OCI-LY1 (cell line): ENCODE data around the gene PER2.

ENCODE experiments used
- H2AFZ ChIP-seq: fragments of 200-600 bp; sonication (generic), shearing (Covaris generic); 2 replicates; pipeline ENCODE4 v1.6.0; 2014; ENCODE audit warnings: antibody characterized with exemption, mild to moderate bottlenecking, low read length
- H3F3A ChIP-seq: fragments of 200-600 bp; sonication (generic), shearing (Covaris generic); 2 replicates; pipeline ENCODE4 v1.6.0; 2014; ENCODE audit warnings: mild to moderate bottlenecking, antibody characterized with exemption, low read length, moderate library complexity; ENCODE audit not compliant: insufficient read depth
- H3K27ac ChIP-seq: fragments of 200-600 bp; sonication (generic); 2 replicates; pipeline ENCODE4 v1.5.1; 2014; ENCODE audit warnings: low read length, mixed run types, mild to moderate bottlenecking, low read depth; ENCODE audit not compliant: poor library complexity, severe bottlenecking
- H3K27me3 ChIP-seq: fragments of 200-600 bp; sonication (generic); 2 replicates; pipeline ENCODE4 v1.6.0; 2014; ENCODE audit warnings: antibody characterized with exemption, mild to moderate bottlenecking, low read length, moderate library complexity; ENCODE audit not compliant: insufficient read depth
- H3K36me3 ChIP-seq: fragments of 200-600 bp; sonication (generic); 2 replicates; pipeline ENCODE4 v1.6.1; 2014; ENCODE audit warnings: mild to moderate bottlenecking, antibody characterized with exemption, low read length, moderate library complexity, mixed read lengths; ENCODE audit not compliant: insufficient read depth
- H3K4me1 ChIP-seq: fragments of 200-600 bp; sonication (generic); 2 replicates; pipeline ENCODE4 v1.5.1; 2014; ENCODE audit warnings: mild to moderate bottlenecking, low read length, moderate library complexity; ENCODE audit not compliant: insufficient read depth, severe bottlenecking
- H3K4me2 ChIP-seq: fragments of 200-600 bp; sonication (generic), shearing (Covaris generic); 2 replicates; pipeline ENCODE4 v1.6.1; 2014; ENCODE audit warnings: low read length
- H3K4me3 ChIP-seq: fragments of 200-600 bp; sonication (generic); 2 replicates; pipeline ENCODE4 v1.5.1; 2014; ENCODE audit warnings: low read length, low read depth, mild to moderate bottlenecking, mixed read lengths; ENCODE audit not compliant: poor library complexity, severe bottlenecking
- H3K79me2 ChIP-seq: fragments of 200-600 bp; shearing (Covaris generic); 2 replicates; pipeline ENCODE4 v1.6.1; 2016; ENCODE audit warnings: mixed run types, low read length, mixed read lengths; ENCODE audit not compliant: insufficient read depth
- H3K9ac ChIP-seq: fragments of 200-600 bp; sonication (generic), shearing (Covaris generic); 2 replicates; pipeline ENCODE4 v1.6.1; 2014; ENCODE audit warnings: mild to moderate bottlenecking, low read length, mixed read lengths
- H3K9me2 ChIP-seq: fragments of 200-600 bp; sonication (generic), shearing (Covaris generic); 2 replicates; pipeline ENCODE4 v1.6.1; 2014; ENCODE audit warnings: low read depth, mild to moderate bottlenecking, low read length, mixed read lengths
- H3K9me3 ChIP-seq: fragments of 200-600 bp; shearing (Covaris generic); 2 replicates; pipeline ENCODE4 v1.6.1; 2014; ENCODE audit warnings: low read length, mixed read lengths
- H4K20me1 ChIP-seq: fragments of 200-600 bp; sonication (generic), shearing (Covaris generic); 2 replicates; pipeline ENCODE4 v1.6.0; 2016; ENCODE audit warnings: mild to moderate bottlenecking, low read length; ENCODE audit not compliant: insufficient read depth
- CTCF ChIP-seq: fragments of 200-600 bp; sonication (generic), shearing (Covaris generic); IDR thresholded peaks from 2 replicates; pipeline ENCODE4 v1.5.1; 2017; ENCODE audit warnings: mild to moderate bottlenecking, antibody characterized with exemption, low read length, moderate library complexity, mixed read lengths
- EZH2 ChIP-seq: fragments of 200-600 bp; sonication (generic), shearing (Covaris generic); IDR thresholded peaks from 2 replicates; pipeline ENCODE4 v1.8.0; 2017; ENCODE audit warnings: borderline replicate concordance, mixed run types, mild to moderate bottlenecking, antibody characterized with exemption, low read length, moderate library complexity, mixed read lengths

The PER2 gene

DNA sequence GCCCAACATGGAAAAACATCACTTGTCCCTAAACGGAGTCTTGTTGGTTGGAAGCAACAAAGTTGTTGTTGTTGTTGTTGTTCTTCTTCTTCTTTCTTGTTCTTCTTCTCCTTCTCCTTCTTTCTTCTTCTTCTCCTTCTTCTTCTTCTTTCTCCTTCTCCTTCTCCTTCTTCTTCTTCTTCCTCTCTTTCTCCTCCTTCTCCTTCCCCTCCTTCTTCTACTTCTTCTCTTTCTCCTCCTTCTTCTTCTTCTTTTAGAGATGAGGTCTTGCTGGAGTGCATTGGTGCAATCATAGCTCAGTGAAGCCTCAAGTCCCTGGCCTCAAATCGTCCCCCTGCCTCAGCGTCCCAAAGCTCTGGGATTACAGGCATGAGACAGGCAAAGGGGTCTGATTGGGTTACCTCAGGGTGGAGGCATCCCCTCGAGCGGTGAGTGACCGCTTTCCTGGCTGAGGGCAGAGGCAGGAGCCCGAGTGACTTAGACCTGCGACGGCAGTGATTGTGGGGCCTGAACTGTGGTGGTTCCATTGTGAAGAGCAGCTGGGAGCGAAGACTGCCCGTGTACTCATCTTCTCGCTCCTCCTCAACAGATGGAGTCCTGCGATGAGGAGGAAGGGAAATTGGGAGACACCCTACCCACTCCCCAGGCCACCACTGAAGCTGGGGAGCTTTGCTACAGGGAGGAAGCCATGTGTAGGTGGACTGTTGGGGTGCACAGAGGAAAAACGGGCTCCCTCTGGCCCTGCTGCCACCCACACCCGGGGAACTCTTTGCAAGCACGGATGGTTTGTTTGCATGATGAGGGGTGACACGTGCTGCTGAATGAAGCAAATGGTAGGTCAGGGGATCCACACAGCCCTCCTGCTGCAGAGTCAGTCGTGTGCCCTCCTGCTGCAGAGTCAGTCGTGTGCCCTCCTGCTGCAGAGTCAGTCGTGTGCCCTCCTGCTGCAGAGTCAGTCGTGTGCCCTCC, 7.0 kb upstream of the PER2 start:
- no peak overlapping the region for H3K4me3 ChIP-seq
- H3K27ac ChIP-seq = no peak overlapping the region
- no peaks in the 10 kb centered on the region for H3F3A ChIP-seq
- H3K4me1 ChIP-seq = peaks cover under 1% of the 10 kb centered on the region
- TF ChIP-seq EZH2 (no peak), CTCF (no peak)
- no peaks in the 10 kb centered on the region for H3K79me2 ChIP-seq
- H3K4me2 ChIP-seq = no peak overlapping the region
- H2AFZ ChIP-seq = no peak overlapping the region
- H3K9me3 ChIP-seq = no peaks in the 10 kb centered on the region
- no peaks in the 10 kb centered on the region for H3K36me3 ChIP-seq
- H3K9ac ChIP-seq = no peak overlapping the region
- no peaks in the 10 kb centered on the region for H4K20me1 ChIP-seq
- H3K27me3 ChIP-seq = peaks cover 8% of the 10 kb centered on the region; the same call in 1 of the 2 replicates
- H3K9me2 ChIP-seq = no peaks in the 10 kb centered on the region

GRCh38 chr2:238294393-238295143, 6.2 kb upstream of the PER2 start:
- Histone ChIP-seq H3K36me3 (no peaks in the 10 kb centered on the region), H3K4me2 (no peak overlapping the region)

DNA sequence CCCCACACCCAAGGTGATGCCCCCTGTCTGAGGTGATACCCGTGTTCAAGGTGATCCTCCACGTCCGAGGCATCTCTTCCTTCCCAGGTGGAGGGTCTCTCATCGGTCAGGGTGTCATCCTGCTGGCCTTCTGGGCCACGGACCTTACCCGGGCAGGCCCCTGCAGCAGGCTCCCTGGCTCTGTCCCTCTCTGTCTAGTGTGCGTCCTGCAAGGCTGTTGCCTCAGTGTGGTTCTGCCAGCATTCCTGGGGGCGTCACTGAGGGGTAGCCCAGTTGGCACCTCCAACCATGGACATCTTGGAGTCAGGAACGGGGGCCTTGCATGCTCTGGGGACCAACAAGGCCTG, 5.6 kb upstream of the PER2 start:
- H3K4me1 ChIP-seq = peaks cover 14% of the 10 kb centered on the region
- H3K9me3 ChIP-seq = no peaks in the 10 kb centered on the region
- no peaks in the 10 kb centered on the region for H3K36me3 ChIP-seq
- H3K79me2 ChIP-seq = no peaks in the 10 kb centered on the region
- H3K27ac ChIP-seq = no peak overlapping the region
- 0 out of 2 replicates have a peak, but pooled peaks cover 3% of the 10 kb centered on the region for H3K27me3 ChIP-seq
- no peak overlapping the region for H3K9ac ChIP-seq
- H2AFZ ChIP-seq = no peak overlapping the region
- no peaks in the 10 kb centered on the region for H4K20me1 ChIP-seq
- H3K4me3 ChIP-seq = no peak overlapping the region
- no peak overlapping the region for H3K4me2 ChIP-seq
- TF ChIP-seq EZH2 = no peak
- no peak for TF ChIP-seq CTCF
- H3K9me2 ChIP-seq = no peaks in the 10 kb centered on the region
- H3F3A ChIP-seq = no peaks in the 10 kb centered on the region

More at GRCh38 chr2:238294393-238295143, 6.2 kb upstream of the PER2 start:
- no peaks in the 10 kb centered on the region for H3K79me2 ChIP-seq
- no peak overlapping the region for H2AFZ ChIP-seq
- no peak for TF ChIP-seq CTCF
- TF ChIP-seq EZH2 = no peak
- no peak overlapping the region for H3K27ac ChIP-seq
- H3K27me3 ChIP-seq = peaks cover 4% of the 10 kb centered on the region; the same call in 1 of the 2 replicates
- H4K20me1 ChIP-seq = no peaks in the 10 kb centered on the region
- no peak overlapping the region for H3K4me3 ChIP-seq
- no peaks in the 10 kb centered on the region for H3K9me2 ChIP-seq
- no peak overlapping the region for H3K9ac ChIP-seq
- H3K9me3 ChIP-seq = no peaks in the 10 kb centered on the region
- H3K4me1 ChIP-seq = peaks cover 9% of the 10 kb centered on the region
- no peaks in the 10 kb centered on the region for H3F3A ChIP-seq
